ENCODE measurements around the gene MXD4.

- TF ChIP-seq CTCF (IDR thresholded peaks at IDR 0.05): no peak
- no peak for TF ChIP-seq EZH2 (IDR thresholded peaks at IDR 0.05; ENCODE audit: borderline replicate concordance, insufficient read depth, low read depth, low read length, poor library complexity, severe bottlenecking)
Measured at GRCh38 chr4:2261853-2262144, at the start of gene MXD4.

Data from B cell (primary cell).